Heart right ventricle (tissue), 16 donors: Measurements from ENCODE around the gene FOXK2. TPM values are rescaled to one million over a fixed set of nuclear protein-coding genes. Genes with fewer than 3 reads are reported as not detected.

Source experiments
- ATAC-seq, 8 donors: fragments of 200-7000 bp; cut with Tn5 transposase; one replicate each; pipeline ENCODE4 v1.9.1; 2020; ENCODE audit warnings: mild to moderate bottlenecking in 8 of 8, moderate library complexity in 8 of 8, moderate number of reproducible peaks in 1 of 8
- DNase-seq, 2 donors: peaks; one replicate each; pipeline ENCODE4 v3.0.0-alpha.2; 2020
- H3K27ac ChIP-seq, 10 donors: fragments of 200-600 bp; sonication (generic) in 2 of 10; one replicate each; pipeline versions ENCODE4 v1.5.0 to v1.8.0; 2020 to 2022; ENCODE audit warnings: mild to moderate bottlenecking in 3 of 10
- H3K27me3 ChIP-seq, 7 donors: fragments of 200-600 bp; one replicate each; pipeline ENCODE4 v1.8.0; 2021 to 2022; ENCODE audit warnings: mild to moderate bottlenecking in 2 of 7
- H3K36me3 ChIP-seq, 9 donors: fragments of 200-600 bp; sonication (generic) in 1 of 9; one replicate each; pipeline versions ENCODE4 v1.5.0 to v1.8.0; 2020 to 2022; ENCODE audit warnings: mild to moderate bottlenecking in 2 of 9
- H3K4me1 ChIP-seq, 9 donors: fragments of 200-600 bp; sonication (generic) in 1 of 9; one replicate each; pipeline versions ENCODE4 v1.5.0 to v1.8.0; 2020 to 2022; ENCODE audit warnings: mild to moderate bottlenecking in 4 of 9
- H3K4me3 ChIP-seq, 10 donors: fragments of 200-600 bp; sonication (generic) in 2 of 10; one replicate each; pipeline versions ENCODE4 v1.5.0 to v1.8.0; 2020 to 2022; ENCODE audit warnings: mild to moderate bottlenecking in 7 of 10, moderate library complexity in 2 of 10
- H3K9me3 ChIP-seq, 11 donors: fragments of 200-600 bp in 10 of 11; sonication (generic) in 2 of 11; one replicate each; pipeline versions ENCODE4 v1.5.0 to v1.8.0; 2013 to 2022; ENCODE audit warnings: mild to moderate bottlenecking in 2 of 11, control low read depth in 1 of 11, moderate library complexity in 1 of 11
- CTCF ChIP-seq, 9 donors: fragments of 200-600 bp; sonication (generic) in 2 of 9; IDR thresholded peaks; one replicate each; pipeline versions ENCODE4 v1.5.0 to v1.8.0; 2021 to 2022; ENCODE audit warnings: antibody characterized with exemption in 9 of 9, mild to moderate bottlenecking in 5 of 9, moderate library complexity in 1 of 9
- WGBS, 2 donors: extraction: QIAGEN DNeasy Blood & Tissue Kit; methylation state at CpG; one replicate each; pipeline ENCODE4 v1.1.7; 2013; ENCODE audit warnings: inconsistent platforms in 1 of 2; 5-methylcytosine and 5-hydroxymethylcytosine counted together
- intact Hi-C, 10 donors: fragments of 100-400 bp; cut with DNase I; formaldehyde crosslinking; loops; one replicate each; pipeline versions ENCODE4 v1.11.1 to v1.14.2; 2022
- polyA plus RNA-seq, 2 donors: library from polyadenylated mRNA; stranded (reverse); fragments of 200-250 nt; gene quantifications; one replicate each; pipeline ENCODE4 v1.2.3, GENCODE V29; 2013
- total RNA-seq, 10 donors: library from RNA; stranded (reverse); fragmentation: NEBNext Ultra II Directional in 3 of 10; extraction: Animal tissue kit (Norgen Biotek cat#: 25700) in 3 of 10; gene quantifications; one replicate each; pipeline versions ENCODE4 v1.2.1 to v1.2.4, GENCODE V29; 2021 to 2023
- donor health status: Arrhythmogenic right ventricular cardiomyopathy.
- donor health status: ischemic (EF 13 %, LVEDD 7.1; RV severe dilation, severe dysfunction).
- donor health status: healthy with polysubstance abuse.
- donor health status: DM: no; HTN: yes; CAD: no.
- donor health status: DM: no; HTN: no; CAD: no.
- donor health status: ischemic (EF 25% LVEDD 6.9; RV normal size, moderate dysfunction).
- donor health status: ischemic (EF 25% LVEDD 5.7; RV mildly dilated, moderate dysfunction).
- donor health status: healthy.
- donor health status: DM: yes; HTN: yes; CAD: no.
- donor health status: Ischemic cardiomyopathy.
- donor health status: ischemic (EF 35%, LVEDD 5.7; RV mildly dilated, moderate dysfunction).
- donor health status: nonischemic (EF 11% LVEDD 7.7; RV severe dilation, severe dysfunction).
- donor health status: DM: yes; HTN: yes; CAD: no.
- donor health status: PGD.
- donor health status: ischemic (EF 29% LVEDD 5.4; RV normal size, mild dysfunction).
- donor health status: nonischemic (EF 23%, LVEDD 6.1; RV moderate dilation, normal function).

Gene FOXK2
- total and polyA plus RNA-seq, 12 donors = 16.5 to 66.6 (median 30.6) TPM

- peaks cover 8 to 60% (median 44%) of the 10 kb centered on the region in 9 donors for H3K4me1 ChIP-seq
- peak overlapping the region in 9 of 10 donors; percentile 7 to 76 (median 69) for H3K27ac ChIP-seq
- ATAC-seq (peak; percentile 14 to 72 (median 51)), DNase-seq (no peak)
- intact Hi-C loops = no loop called here
- no peak overlapping the region for H3K4me3 ChIP-seq
- H3K9me3 ChIP-seq = no peaks in the 10 kb centered on the region
- 45 to 63% methylated on average over 10 of the region's 10 CpGs for WGBS, 2 donors
- no peaks in the 10 kb centered on the region for H3K27me3 ChIP-seq
- H3K36me3 ChIP-seq = peaks cover 0 to 92% (median 15%) of the 10 kb centered on the region in 9 donors
- TF ChIP-seq CTCF (IDR thresholded peaks at IDR 0.05) = no peak
Measured at GRCh38 chr17:82568997-82569393, 49.5 kb downstream of the FOXK2 start.

GRCh38 chr17:82569621-82570020, 50.1 kb downstream of the FOXK2 start:
- intact Hi-C loops = no loop called here
- TF ChIP-seq CTCF (IDR thresholded peaks at IDR 0.05) = no peak
- Histone ChIP-seq H3K4me3 (no peak overlapping the region), H3K27ac (peak overlapping the region in 5 of 10 donors; percentile 13 to 76 (median 70)), H3K27me3 (no peaks in the 10 kb centered on the region), H3K36me3 (peaks cover 0 to 94% (median 18%) of the 10 kb centered on the region in 9 donors), H3K4me1 (peaks cover 8 to 59% (median 44%) of the 10 kb centered on the region in 9 donors), H3K9me3 (no peaks in the 10 kb centered on the region)
- 96 to 97% methylated on average over 11 of the region's 11 CpGs for WGBS, 2 donors
- ATAC-seq (no peak), DNase-seq (no peak)

GRCh38 chr17:82570277-82570676, 50.7 kb downstream of the FOXK2 start:
- Histone ChIP-seq H3K27me3 (no peaks in the 10 kb centered on the region), H3K4me1 (peaks cover 8 to 52% (median 37%) of the 10 kb centered on the region in 9 donors), H3K9me3 (no peaks in the 10 kb centered on the region), H3K36me3 (peaks cover 0 to 94% (median 23%) of the 10 kb centered on the region in 9 donors), H3K27ac (peak overlapping the region in 6 of 10 donors; percentile 13 to 76 (median 43)), H3K4me3 (no peak overlapping the region)
- intact Hi-C loops = no loop called here
- no peak for TF ChIP-seq CTCF (IDR thresholded peaks at IDR 0.05)
- DNase-seq (no peak), ATAC-seq (peak in 4 of 8 donors; percentile 7 to 47 (median 34))
- WGBS, 2 donors = 54 to 81% methylated on average over 9 of the region's 9 CpGs

GRCh38 chr17:82571855-82572254, 52.3 kb downstream of the FOXK2 start:
- ATAC-seq (no peak), DNase-seq (no peak)
- 90 to 95% methylated on average over 6 of the region's 6 CpGs for WGBS, 2 donors
- Histone ChIP-seq H3K9me3 (no peaks in the 10 kb centered on the region), H3K27me3 (no peaks in the 10 kb centered on the region), H3K4me1 (peaks cover 8 to 38% (median 24%) of the 10 kb centered on the region in 9 donors), H3K36me3 (peaks cover 0 to 95% (median 26%) of the 10 kb centered on the region in 9 donors), H3K4me3 (no peak overlapping the region), H3K27ac (no peak overlapping the region)
- no peak for TF ChIP-seq CTCF (IDR thresholded peaks at IDR 0.05)
- intact Hi-C loops = loop anchor here in 1 of 10 donors (1.0 kb wide), 1 partner anchor 17 kb away; no protein-coding TSS in a partner anchor
